HTERT RPE-1 (cell line): Measurements from ENCODE around the gene TOPAZ1.
"Not testable (repeated sequence)": the region's sequence is repeated elsewhere in the genome, so short reads cannot be mapped to it uniquely, and the experiment has no call there.

ENCODE experiments used
- in situ Hi-C: fragments of 300-500 bp; cut with MboI; formaldehyde crosslinking; loops from 4 replicates; pipeline ENCODE4 v1.14.3; 2020; ENCODE audit warnings: low sequenced_read_pairs

Gene TOPAZ1

DNA sequence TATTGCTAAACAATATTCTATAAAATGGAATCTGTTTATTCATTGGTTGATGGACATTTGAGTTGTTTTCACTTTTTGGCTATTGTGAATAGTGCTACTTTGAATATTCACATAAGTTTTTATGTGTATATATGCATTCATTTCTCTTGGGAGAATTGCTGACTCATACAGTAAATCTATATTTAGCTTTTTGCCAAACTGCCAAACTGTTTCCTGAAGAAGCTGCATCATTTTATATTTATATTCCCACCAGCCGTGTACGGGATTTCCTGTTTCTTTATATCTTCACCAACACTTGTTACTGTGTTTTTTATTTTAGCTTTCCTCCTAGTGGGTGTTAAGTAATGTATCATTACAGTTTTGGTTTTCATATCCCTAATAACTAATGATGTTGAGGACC is 84.3 kb downstream of the TOPAZ1 start:
- in situ Hi-C loops: no loop called here

DNA sequence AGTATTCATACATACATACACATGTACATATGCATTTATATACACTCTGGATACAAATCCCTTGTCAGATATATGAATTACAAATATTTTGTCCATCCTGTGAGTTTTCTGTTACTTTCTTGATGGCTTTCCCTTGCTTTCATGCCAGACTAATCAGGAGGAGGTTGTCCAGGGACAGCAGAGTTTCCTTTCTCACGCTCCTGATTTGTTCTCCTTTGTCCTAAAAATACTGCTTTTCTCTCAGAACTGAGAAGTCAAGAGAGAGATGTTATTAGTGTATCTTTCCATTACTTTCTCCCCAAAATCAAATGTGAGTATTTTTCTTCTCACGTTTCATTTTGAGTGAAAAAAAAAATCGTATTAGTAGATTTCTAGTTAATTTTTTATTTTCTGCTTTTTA is 84.8 kb downstream of the TOPAZ1 start:
- in situ Hi-C loops: no loop called here

GRCh38 chr3:44329946-44330345 is 88.3 kb downstream of the TOPAZ1 start:
- in situ Hi-C loops: no loop called here

DNA sequence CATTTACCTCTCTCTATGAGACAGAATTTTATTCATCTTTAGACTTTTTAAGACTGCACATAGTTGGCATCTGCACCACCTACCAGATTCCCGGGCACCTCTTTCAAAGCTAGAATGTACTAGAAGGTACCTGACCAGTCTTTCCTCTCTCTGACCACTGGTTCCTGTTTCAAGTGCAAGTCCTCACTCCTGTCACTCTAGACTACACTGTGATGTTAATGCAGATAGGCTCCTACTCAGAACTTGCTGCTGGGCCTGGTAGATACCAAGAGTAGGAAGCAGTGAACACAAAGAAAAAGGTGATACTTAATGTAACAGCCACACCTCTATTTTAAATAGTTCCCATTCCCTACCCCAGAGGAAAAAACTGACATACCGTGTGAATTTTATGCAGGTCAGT is 88.8 kb downstream of the TOPAZ1 start:
- in situ Hi-C loops: no loop called here

- in situ Hi-C loops: no loop called here
Measured at GRCh38 chr3:44334326-44334725, 92.6 kb downstream of the TOPAZ1 start.

GRCh38 chr3:44337248-44337785 is 95.6 kb downstream of the TOPAZ1 start:
- in situ Hi-C loops: no loop called here

DNA sequence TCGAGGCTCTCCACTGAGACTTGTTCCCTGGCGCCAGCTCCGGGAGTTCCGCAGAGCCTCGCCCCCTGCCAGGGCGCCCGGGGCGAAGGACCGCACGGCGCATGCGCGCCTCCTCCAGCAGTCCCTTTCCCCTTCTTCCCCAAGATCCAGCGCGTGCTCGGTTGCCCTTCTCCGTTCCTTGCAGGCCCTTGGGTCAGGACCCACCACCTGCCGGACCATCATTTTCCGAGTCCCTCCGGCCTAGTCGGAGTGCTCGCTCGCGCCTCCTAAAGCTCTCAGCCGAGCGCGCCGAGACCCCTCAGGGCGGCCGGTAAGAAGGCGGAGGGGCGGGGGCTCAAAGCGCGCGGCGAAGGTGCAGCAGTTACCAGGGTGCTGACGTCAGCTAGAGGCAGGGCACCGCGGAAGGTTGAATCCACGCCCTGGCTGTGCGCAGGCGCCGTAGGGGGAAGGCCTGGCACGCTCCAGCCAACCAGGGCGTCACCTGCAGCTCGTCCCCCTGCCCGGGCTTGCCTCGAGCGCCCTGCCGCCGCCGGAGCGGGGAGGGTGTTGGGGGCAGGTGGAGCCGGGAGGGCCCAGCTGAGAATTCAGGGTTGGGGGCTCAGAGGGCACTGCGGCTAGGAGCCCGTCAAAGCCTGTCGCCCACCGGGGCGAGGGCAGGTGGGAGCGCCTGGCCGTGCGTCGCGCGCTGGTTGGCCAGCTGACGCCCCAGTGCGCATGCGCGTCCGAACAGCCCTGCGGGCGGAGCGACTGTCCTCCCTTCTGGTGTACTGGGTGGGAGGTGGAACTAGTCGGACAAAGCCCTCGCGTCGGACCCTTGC is 96.5 kb downstream of the TOPAZ1 start, which contains the start of gene TCAIM:
Gene TCAIM, plus strand, starts transcription at position 757 of the 818 bp plus-strand sequence. CDS start 16,017 bp downstream, outside the sequence.
- in situ Hi-C loops: no loop called here

DNA sequence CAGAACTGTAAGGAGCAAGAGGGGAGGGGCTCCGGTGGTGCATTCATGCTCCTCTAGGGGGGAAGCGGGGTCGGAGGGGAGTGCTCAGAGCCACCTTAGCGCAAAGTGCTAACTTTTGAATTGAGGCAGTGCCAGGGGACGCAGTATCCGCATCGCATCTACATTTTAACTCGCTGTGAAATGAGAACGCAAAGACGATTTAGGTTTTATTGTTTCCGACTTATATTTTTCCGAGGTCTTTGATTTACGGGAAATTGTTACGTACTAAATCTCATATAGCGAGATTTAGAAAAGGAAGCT is 97.1 kb downstream of the TOPAZ1 start:
- in situ Hi-C loops: no loop called here

- in situ Hi-C loops: no loop called here
Measured at GRCh38 chr3:44339181-44340057, 97.7 kb downstream of the TOPAZ1 start.

DNA sequence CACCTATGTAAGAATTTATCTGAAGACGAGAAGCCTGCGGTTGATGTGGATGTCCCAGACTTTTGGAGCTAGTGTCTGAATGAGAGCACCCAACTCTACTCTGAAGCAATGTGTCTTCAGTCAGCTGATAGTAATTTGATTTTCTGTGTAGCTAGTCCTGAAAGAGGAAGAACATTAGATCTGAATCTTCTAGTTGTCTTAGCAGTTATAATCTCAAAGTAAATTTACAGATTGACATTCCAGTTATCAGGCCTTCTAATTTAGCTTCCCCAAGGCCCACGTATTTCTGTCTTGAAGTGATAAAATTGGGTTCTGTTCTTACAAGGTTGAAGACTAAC is 98.3 kb downstream of the TOPAZ1 start:
- in situ Hi-C loops: no loop called here

DNA sequence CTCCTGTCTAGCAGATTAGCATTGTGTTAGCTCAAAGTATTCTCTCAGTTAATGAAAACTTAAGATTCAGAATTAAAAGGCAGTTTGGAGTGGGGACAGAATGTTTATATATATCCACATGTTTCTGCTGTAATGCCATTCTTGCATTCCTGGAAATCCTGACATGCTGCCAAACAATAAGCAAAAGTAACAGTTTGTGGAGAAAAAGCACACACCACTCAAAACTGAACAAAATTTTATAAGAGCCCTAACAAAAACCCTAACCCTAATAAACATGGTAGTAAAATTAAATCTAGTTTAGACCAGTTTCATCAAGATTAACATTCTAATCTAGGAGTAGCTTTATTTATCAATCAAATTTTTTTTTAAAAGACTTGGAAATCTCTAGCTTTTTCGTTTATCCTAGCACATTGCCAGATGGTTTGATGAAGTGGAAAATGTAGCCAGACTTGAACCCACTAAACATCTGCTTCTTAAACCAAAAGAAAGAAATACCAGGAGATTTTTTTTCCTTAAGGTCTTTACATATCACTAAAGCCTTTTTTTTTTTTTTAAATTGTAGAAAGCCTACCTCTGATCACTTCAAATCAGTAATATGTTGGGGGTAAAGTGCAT is 100.6 kb downstream of the TOPAZ1 start:
- in situ Hi-C loops: no loop called here

GRCh38 chr3:44343421-44343820 is 101.7 kb downstream of the TOPAZ1 start:
- in situ Hi-C loops: no loop called here

GRCh38 chr3:44346590-44346989 is 104.9 kb downstream of the TOPAZ1 start:
- in situ Hi-C loops: not testable (repeated sequence)

- in situ Hi-C loops: no loop called here
Measured at GRCh38 chr3:44348993-44349392, 107.3 kb downstream of the TOPAZ1 start.

DNA sequence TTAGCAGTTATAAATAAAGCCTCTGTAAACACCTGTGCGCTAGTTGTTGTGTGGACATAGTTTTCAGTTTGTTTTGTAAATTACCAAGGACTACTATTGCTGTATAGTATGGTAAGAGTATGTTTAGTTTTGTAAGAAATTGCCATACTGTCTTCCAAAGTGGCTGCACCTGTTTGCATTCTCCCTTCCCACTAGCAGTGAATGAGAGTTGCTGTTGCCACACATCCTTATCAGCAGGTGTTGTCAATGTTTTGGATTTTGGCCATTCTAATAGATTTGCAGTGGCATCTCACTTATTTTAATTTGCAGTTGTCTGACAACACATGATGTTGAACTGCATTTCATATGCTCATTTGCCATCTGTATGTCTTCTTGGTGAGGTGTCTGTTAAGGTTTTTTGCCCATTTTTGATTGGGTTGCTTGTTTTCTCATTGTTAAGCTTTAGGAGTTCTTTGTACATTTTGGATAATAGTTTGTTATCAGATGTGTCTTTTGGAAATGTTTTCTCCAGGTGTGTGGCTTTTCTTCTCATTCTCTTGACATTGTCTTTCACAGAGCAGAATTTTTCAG is 111.8 kb downstream of the TOPAZ1 start:
- in situ Hi-C loops: no loop called here

DNA sequence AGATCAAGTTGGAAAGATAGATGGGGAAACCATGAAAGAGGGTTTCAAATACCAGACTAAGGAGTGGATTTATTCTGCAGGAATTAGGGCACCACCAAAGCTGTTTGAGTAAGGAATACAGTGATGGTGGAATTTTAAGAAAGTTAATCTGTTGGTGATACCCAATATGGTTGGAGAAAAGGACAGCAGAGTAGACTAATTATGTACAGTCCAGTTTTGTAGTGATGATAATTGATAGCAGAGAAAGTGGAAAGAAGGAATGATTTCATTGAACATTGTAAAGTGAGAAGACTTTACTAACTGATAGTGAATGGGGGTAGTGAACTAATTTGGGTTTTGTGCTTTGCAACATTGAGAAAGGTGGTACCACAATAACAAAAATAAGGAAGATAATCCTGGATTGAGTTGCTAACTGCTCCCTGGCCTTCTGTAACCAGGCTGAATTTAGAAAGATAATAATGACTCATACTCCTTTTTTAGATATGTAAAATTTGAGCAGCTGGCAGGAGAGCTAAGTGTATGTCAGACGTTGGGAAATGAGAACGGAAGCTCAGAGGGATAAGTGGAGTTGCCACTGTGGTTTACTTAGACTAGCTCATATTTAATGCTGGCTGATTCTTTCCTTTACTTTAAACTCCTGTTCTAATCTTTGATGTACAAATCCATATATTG is 113.8 kb downstream of the TOPAZ1 start:
- in situ Hi-C loops: no loop called here

DNA sequence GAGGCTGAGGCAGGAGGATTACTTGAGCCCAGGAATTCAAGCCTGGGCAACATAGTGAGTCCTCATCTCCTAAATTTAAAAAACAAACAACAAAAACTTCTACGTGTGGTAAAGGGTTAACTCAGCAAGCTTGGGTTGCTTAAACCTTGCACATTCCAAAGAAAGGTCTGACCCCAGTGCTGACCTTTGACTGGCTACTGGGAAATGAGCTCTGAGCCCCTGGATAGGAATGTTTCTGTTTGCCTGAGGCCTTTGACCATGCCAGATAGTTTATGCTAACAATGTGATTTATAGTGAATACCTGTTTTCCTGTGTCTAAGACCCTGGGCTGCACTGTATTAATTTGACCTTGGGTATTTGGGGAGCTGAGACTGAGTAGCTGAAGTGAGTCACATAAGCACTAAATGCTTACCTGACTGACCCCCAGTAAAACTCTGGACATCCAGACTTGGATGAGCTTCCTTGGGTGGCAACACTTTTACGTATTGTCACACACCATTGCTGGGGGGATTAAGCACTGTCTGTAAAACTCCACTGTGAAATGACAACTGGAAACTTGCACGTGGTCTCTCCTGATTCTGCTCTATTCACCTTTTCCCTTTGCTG is 117.6 kb downstream of the TOPAZ1 start:
- in situ Hi-C loops: no loop called here

DNA sequence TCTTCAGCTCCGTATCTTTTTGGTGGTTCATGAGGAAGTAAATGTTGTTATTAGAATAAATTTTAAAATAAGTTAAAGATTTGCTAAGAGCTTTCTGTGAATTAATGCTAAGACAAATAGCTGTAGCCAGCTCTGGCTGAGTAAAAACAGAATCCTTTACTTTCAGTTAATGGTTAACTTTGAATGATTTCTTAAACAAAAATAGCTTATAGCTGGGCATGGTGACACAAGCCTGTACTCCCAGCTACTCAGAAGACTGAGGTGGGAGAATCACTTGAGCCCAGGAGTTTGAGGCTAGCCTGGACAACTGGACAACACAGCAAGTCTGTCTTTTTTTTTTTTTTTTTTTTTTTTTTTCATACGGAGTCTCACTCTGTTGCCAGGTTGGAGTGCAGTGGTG is 121.9 kb downstream of the TOPAZ1 start:
- in situ Hi-C loops: no loop called here

GRCh38 chr3:44365952-44366351 is 124.3 kb downstream of the TOPAZ1 start:
- in situ Hi-C loops: no loop called here

GRCh38 chr3:44375450-44375849 is 133.8 kb downstream of the TOPAZ1 start:
- in situ Hi-C loops: no loop called here
